HCT116 (cell line): Measurements from ENCODE around the gene GABARAP. TPM values are rescaled to one million over a fixed set of nuclear protein-coding genes. Genes with fewer than 3 reads are reported as not detected.
"Not testable (repeated sequence)": the region's sequence is repeated elsewhere in the genome, so short reads cannot be mapped to it uniquely, and the experiment has no call there.

Experiments
- ATAC-seq: fragments of 200-7000 bp; cut with Tn5 transposase; 2 replicates; pipeline ENCODE4 v1.9.1; 2020; ENCODE audit warnings: mild to moderate bottlenecking, moderate library complexity
- BruUV-seq: library from RNA; stranded (reverse); fragments of 400-500 nt; replicated peaks from 2 replicates; lab custom pipeline; 2021; lab: Mats Ljungman, UMichigan
- CTCF ChIA-PET: fragments of 300-600 bp; sonication (Branson Sonifier 250); formaldehyde crosslinking; loops from one replicate; lab custom pipeline; 2021; ENCODE audit warnings: antibody characterized with exemption; lab: Charles Lee
- POLR2A ChIA-PET: fragments of 300-600, 350-600 bp; sonication (Branson Sonifier 250); formaldehyde crosslinking; loops from one replicate; lab custom pipeline; 2021; ENCODE audit warnings: antibody characterized with exemption; lab: Charles Lee
- RAD21 ChIA-PET, 2 experiments: fragments of 300-600 bp; sonication (Branson Sonifier 250); formaldehyde crosslinking; loops; one replicate each; lab custom pipeline; 2023; ENCODE audit warnings: low total read pairs in 2 of 2; ENCODE audit not compliant: uncharacterized antibody in 2 of 2, unreplicated experiment in 2 of 2, low non-redundant PET in 1 of 2; lab: Charles Lee
- DNase-seq: peaks from one replicate; pipeline ENCODE4 v3.0.0-alpha.2; 2010; ENCODE audit warnings: low read depth, low spot score
- H2AFZ ChIP-seq: fragments of 200-600 bp; shearing (Covaris generic), sonication (generic); 2 replicates; pipeline ENCODE4 v1.6.1; 2017; ENCODE audit warnings: low read depth, mixed run types, mixed read lengths, antibody characterized with exemption, low read length; ENCODE audit not compliant: poor library complexity, severe bottlenecking
- H3K27ac ChIP-seq: 2 replicates; pipeline ENCODE4 v1.5.1; 2012; ENCODE audit warnings: low read depth, low read length
- H3K27me3 ChIP-seq: fragments of 200-600 bp; sonication (generic); 2 replicates; pipeline ENCODE4 v1.6.1; 2016; ENCODE audit warnings: mixed run types, low read length, mixed read lengths; ENCODE audit not compliant: insufficient read depth
- H3K36me3 ChIP-seq, 2 experiments: fragments of 200-500 bp in 1 of 2; fragments of 200-600 bp in 1 of 2; sonication (Bioruptor generic) in 1 of 2; sonication (generic) in 1 of 2; 2 replicates each; pipeline versions ENCODE4 v1.5.1 to v1.6.1; 2014 to 2016; ENCODE audit warnings: low read length in 2 of 2, inconsistent platforms in 1 of 2, mixed read lengths in 1 of 2, mixed run types in 1 of 2; ENCODE audit not compliant: insufficient read depth in 2 of 2, control insufficient read depth in 1 of 2
- H3K4me1 ChIP-seq, 2 experiments: fragments of 200-600 bp in 1 of 2; sonication (generic) in 1 of 2; 2 replicates each; pipeline versions ENCODE4 v1.5.1 to v1.6.1; 2012 to 2017; ENCODE audit warnings: low read length in 2 of 2, inconsistent platforms in 1 of 2, mild to moderate bottlenecking in 1 of 2, mixed read lengths in 1 of 2, mixed run types in 1 of 2, moderate library complexity in 1 of 2; ENCODE audit not compliant: insufficient read depth in 2 of 2, control insufficient read depth in 1 of 2
- H3K4me2 ChIP-seq: fragments of 200-600 bp; sonication (generic); 2 replicates; pipeline ENCODE4 v1.6.1; 2017; ENCODE audit warnings: mixed run types, low read length, mixed read lengths
- H3K4me3 ChIP-seq, 2 experiments: fragments of 200-600 bp in 1 of 2; sonication (generic) in 1 of 2; replicated peaks in 1 of 2; 2 replicates each; pipeline ENCODE4 v1.5.1; 2011 to 2016; ENCODE audit warnings: low read length in 2 of 2, control low read depth in 1 of 2, low read depth in 1 of 2, mild to moderate bottlenecking in 1 of 2, mixed read lengths in 1 of 2, mixed run types in 1 of 2
- H3K79me2 ChIP-seq: fragments of 200-600 bp; sonication (generic); 2 replicates; pipeline ENCODE4 v1.6.1; 2017; ENCODE audit warnings: mild to moderate bottlenecking, mixed run types, low read length, moderate library complexity, mixed read lengths; ENCODE audit not compliant: insufficient read depth
- H3K9ac ChIP-seq: fragments of 200-600 bp; sonication (generic); 2 replicates; pipeline ENCODE4 v1.6.1; 2016; ENCODE audit warnings: low read length, mixed read lengths
- H3K9me2 ChIP-seq: fragments of 200-600 bp; sonication (generic), shearing (Covaris generic); 2 replicates; pipeline ENCODE4 v1.6.1; 2017; ENCODE audit warnings: mixed run types, mild to moderate bottlenecking, moderate library complexity; ENCODE audit not compliant: insufficient read depth
- H3K9me3 ChIP-seq, 2 experiments: fragments of 200-500 bp in 1 of 2; fragments of 200-600 bp in 1 of 2; sonication (Bioruptor generic) in 1 of 2; sonication (generic) in 1 of 2; 2 replicates each; pipeline ENCODE4 v1.6.1; 2014 to 2017; ENCODE audit warnings: low read length in 2 of 2, mixed read lengths in 2 of 2, inconsistent platforms in 1 of 2, low read depth in 1 of 2, mild to moderate bottlenecking in 1 of 2, mixed run types in 1 of 2, moderate library complexity in 1 of 2; ENCODE audit not compliant: control insufficient read depth in 1 of 2, insufficient read depth in 1 of 2
- H4K20me1 ChIP-seq: fragments of 200-600 bp; sonication (generic), shearing (Covaris generic); 2 replicates; pipeline ENCODE4 v1.6.1; 2017; ENCODE audit warnings: mixed run types, mild to moderate bottlenecking, moderate library complexity; ENCODE audit not compliant: insufficient read depth
- ATF3 ChIP-seq: IDR thresholded peaks from 2 replicates; pipeline ENCODE4 v1.6.1; 2012
- EGR1 ChIP-seq: IDR thresholded peaks from 2 replicates; pipeline ENCODE4 v1.6.1; 2012; ENCODE audit warnings: low read depth
- FOSL1 ChIP-seq: IDR thresholded peaks from 2 replicates; pipeline ENCODE4 v1.6.1; 2012; ENCODE audit warnings: low read depth
- JUND ChIP-seq: IDR thresholded peaks from 2 replicates; pipeline ENCODE4 v1.6.1; 2012
- MAX ChIP-seq: IDR thresholded peaks from 2 replicates; pipeline ENCODE4 v1.6.1; 2012
- RAD21 ChIP-seq: IDR thresholded peaks from 2 replicates; pipeline ENCODE4 v1.6.1; 2012; ENCODE audit warnings: low read depth, mild to moderate bottlenecking
- REST ChIP-seq: IDR thresholded peaks from 2 replicates; pipeline ENCODE4 v1.6.1; 2012; ENCODE audit warnings: low read depth
- SIN3A ChIP-seq: IDR thresholded peaks from 2 replicates; pipeline ENCODE4 v1.6.1; 2012; ENCODE audit warnings: low read depth
- SRF ChIP-seq: IDR thresholded peaks from 2 replicates; pipeline ENCODE4 v1.6.1; 2012; ENCODE audit warnings: low read depth
- ZBTB33 ChIP-seq: IDR thresholded peaks from 2 replicates; pipeline ENCODE4 v1.6.1; 2011; ENCODE audit warnings: mild to moderate bottlenecking, low read length, moderate library complexity; ENCODE audit not compliant: insufficient replicate concordance; ENCODE audit errors: extremely low read depth
- ZFX ChIP-seq: fragments of 450-650 bp; IDR thresholded peaks from 2 replicates; pipeline ENCODE4 v1.6.1; 2017
- intact Hi-C: fragments of 100-400 bp; cut with micrococcal nuclease; formaldehyde crosslinking; loops from 2 replicates; pipeline ENCODE4 v1.10.0; 2022
- total RNA-seq: library from RNA; stranded (reverse); gene quantifications from one replicate; pipeline ENCODE4 v1.2.1, GENCODE V29; 2021; ENCODE audit not compliant: unreplicated experiment

GABARAP gene
- total RNA-seq, 1 experiment from 2014 or later, result 287 TPM

GRCh38 chr17:7246779-7247178 is 4.5 kb upstream of the GABARAP start:
- H4K20me1 ChIP-seq, result no peaks in the 10 kb centered on the region
- peaks cover 62% of the 10 kb centered on the region for H3K79me2 ChIP-seq
- POLR2A ChIA-PET, result no interaction called here
- intact Hi-C loops, result no loop called here
- H3K27ac ChIP-seq, result no peak overlapping the region
- peaks cover 13 to 30% of the 10 kb centered on the region in 2 experiments for H3K4me1 ChIP-seq
- H3K4me2 ChIP-seq, result no peak overlapping the region
- no peaks in the 10 kb centered on the region for H3K27me3 ChIP-seq
- no peak for DNase-seq
- CTCF ChIA-PET, result no interaction called here
- no peaks in the 10 kb centered on the region for H3K9me3 ChIP-seq
- H2AFZ ChIP-seq, result no peak overlapping the region
- H3K4me3 ChIP-seq, result no peak overlapping the region
- H3K9ac ChIP-seq, result no peak overlapping the region
- H3K36me3 ChIP-seq, result peaks cover 14 to 28% of the 10 kb centered on the region in 2 experiments; a peak in 3 of 4 replicates
- no peak for TF ChIP-seq MAX
- TF ChIP-seq JUND, result no peak
- TF ChIP-seq RAD21, result no peak
- TF ChIP-seq EGR1, result no peak
- TF ChIP-seq FOSL1, result no peak
- no peak for TF ChIP-seq REST
- no peak for TF ChIP-seq SIN3A
- TF ChIP-seq ATF3, result no peak
- no peak for TF ChIP-seq SRF
- TF ChIP-seq ZFX, result no peak
- no peak for TF ChIP-seq ZBTB33
- TF ChIP-seq, all 23 proteins: peak for 0
- RAD21 ChIA-PET, result no interaction called here
- BruUV-seq, result no TSS peak
- no peaks in the 10 kb centered on the region for H3K9me2 ChIP-seq
- no peak for ATAC-seq

GRCh38 chr17:7243838-7244237 is 1.6 kb upstream of the GABARAP start:
- H3K79me2 ChIP-seq, result peaks cover 54% of the 10 kb centered on the region
- H3K4me1 ChIP-seq, result peaks cover 17 to 35% of the 10 kb centered on the region in 2 experiments
- RAD21 ChIA-PET, H4K20me1 ChIP-seq, ATAC-seq, intact Hi-C loops, CTCF ChIA-PET, H3K27me3 ChIP-seq, H3K4me3 ChIP-seq, DNase-seq, POLR2A ChIA-PET, H3K9me3 ChIP-seq, H3K9me2 ChIP-seq, H3K9ac ChIP-seq, H2AFZ ChIP-seq, BruUV-seq: not testable (repeated sequence)
- peak overlapping the region; percentile 92; the same call in 1 of the 2 replicates for H3K27ac ChIP-seq
- peak overlapping the region; percentile 79; the same call in 1 of the 2 replicates for H3K4me2 ChIP-seq
- H3K36me3 ChIP-seq, result peaks cover 19 to 36% of the 10 kb centered on the region in 2 experiments; a peak in 3 of 4 replicates
